Chondrocyte (in vitro differentiated cells): ENCODE measurements around the gene DTNA. TPM values are rescaled to one million over a fixed set of nuclear protein-coding genes. Genes with fewer than 3 reads are reported as not detected.
A peak's percentile ranks its signal among the peaks of the same experiment; 100 is the strongest.

Source experiments
- DNase-seq: peaks from one replicate; pipeline ENCODE4 v3.0.0; 2021; ENCODE audit warnings: mixed read lengths, low spot score
- H3K27ac Mint-ChIP-seq: one replicate; pipeline ENCODE4 v1.8.0; 2021; ENCODE audit warnings: mild to moderate bottlenecking, moderate library complexity, mixed read lengths; ENCODE audit not compliant: unreplicated experiment
- H3K27me3 Mint-ChIP-seq: 2 replicates; pipeline ENCODE4 v1.8.0; 2021; ENCODE audit warnings: low read depth, mixed read lengths
- H3K36me3 Mint-ChIP-seq: 2 replicates; pipeline ENCODE4 v1.8.0; 2021; ENCODE audit warnings: low read depth, mixed read lengths
- H3K4me1 Mint-ChIP-seq: 2 replicates; pipeline ENCODE4 v1.8.0; 2021; ENCODE audit warnings: low read depth, mild to moderate bottlenecking, mixed read lengths
- H3K4me3 Mint-ChIP-seq: one replicate; pipeline ENCODE4 v1.8.0; 2021; ENCODE audit warnings: mild to moderate bottlenecking, moderate library complexity, mixed read lengths; ENCODE audit not compliant: unreplicated experiment
- H3K9me3 Mint-ChIP-seq: 2 replicates; pipeline ENCODE4 v1.8.0; 2021; ENCODE audit warnings: low read depth, mixed read lengths
- CTCF ChIP-seq: fragments of 200-600 bp; sonication (generic); IDR thresholded peaks from 2 replicates; pipeline ENCODE4 v1.5.0; 2021; ENCODE audit warnings: antibody characterized with exemption, mild to moderate bottlenecking, moderate library complexity
- total RNA-seq: library from RNA; stranded (reverse); gene quantifications from 3 replicates; pipeline ENCODE4 v1.2.1, GENCODE V29; 2021

The DTNA gene
- total RNA-seq, 1 donor from 2014 or later: 3.7 TPM

- H3K4me3 Mint-ChIP-seq: no peak overlapping the region
- H3K4me1 Mint-ChIP-seq: peaks cover 10% of the 10 kb centered on the region
- DNase-seq: no peak
- H3K9me3 Mint-ChIP-seq: no peaks in the 10 kb centered on the region
- H3K27me3 Mint-ChIP-seq: no peaks in the 10 kb centered on the region
- H3K36me3 Mint-ChIP-seq: no peaks in the 10 kb centered on the region
- no peak overlapping the region for H3K27ac Mint-ChIP-seq
- TF ChIP-seq CTCF: no peak
Observed at GRCh38 chr18:34928088-34928753, 218.1 kb downstream of the DTNA start.

- H3K4me3 Mint-ChIP-seq: no peak overlapping the region
- no peaks in the 10 kb centered on the region for H3K9me3 Mint-ChIP-seq
- no peak for TF ChIP-seq CTCF
- no peaks in the 10 kb centered on the region for H3K36me3 Mint-ChIP-seq
- no peaks in the 10 kb centered on the region for H3K27me3 Mint-ChIP-seq
- DNase-seq: no peak
- peaks cover 10% of the 10 kb centered on the region for H3K4me1 Mint-ChIP-seq
- peak overlapping the region; percentile 54 for H3K27ac Mint-ChIP-seq
Observed at GRCh38 chr18:34928754-34929335, 218.7 kb downstream of the DTNA start.

- H3K36me3 Mint-ChIP-seq: no peaks in the 10 kb centered on the region
- no peak for DNase-seq
- H3K27ac Mint-ChIP-seq: peak overlapping the region; percentile 54
- no peak for TF ChIP-seq CTCF
- peaks cover 10% of the 10 kb centered on the region for H3K4me1 Mint-ChIP-seq
- H3K4me3 Mint-ChIP-seq: no peak overlapping the region
- no peaks in the 10 kb centered on the region for H3K9me3 Mint-ChIP-seq
- no peaks in the 10 kb centered on the region for H3K27me3 Mint-ChIP-seq
Observed at GRCh38 chr18:34929336-34929780, 219.3 kb downstream of the DTNA start.

- no peak overlapping the region for H3K27ac Mint-ChIP-seq
- no peaks in the 10 kb centered on the region for H3K36me3 Mint-ChIP-seq
- no peaks in the 10 kb centered on the region for H3K27me3 Mint-ChIP-seq
- no peak for DNase-seq
- no peak overlapping the region for H3K4me3 Mint-ChIP-seq
- H3K9me3 Mint-ChIP-seq: no peaks in the 10 kb centered on the region
- H3K4me1 Mint-ChIP-seq: peaks cover 10% of the 10 kb centered on the region
- no peak for TF ChIP-seq CTCF
Observed at GRCh38 chr18:34932363-34932762, 222.3 kb downstream of the DTNA start.

- Mint-ChIP-seq H3K4me3 (no peak overlapping the region), H3K9me3 (no peaks in the 10 kb centered on the region), H3K27ac (no peak overlapping the region), H3K4me1 (peaks cover 10% of the 10 kb centered on the region), H3K27me3 (no peaks in the 10 kb centered on the region), H3K36me3 (no peaks in the 10 kb centered on the region)
- DNase-seq: no peak
- no peak for TF ChIP-seq CTCF
Observed at GRCh38 chr18:34932792-34933466, 222.8 kb downstream of the DTNA start.
